B cell (primary cell): Measurements from ENCODE around the gene PLA2G2D. TPM values are rescaled to one million over a fixed set of nuclear protein-coding genes. Genes with fewer than 3 reads are reported as not detected.

Source experiments
- ATAC-seq: fragments of 200-7000 bp; cut with Tn5 transposase; one replicate; pipeline ENCODE4 v1.10.0; 2021; ENCODE audit warnings: low read depth, mild to moderate bottlenecking, moderate number of reproducible peaks, moderate library complexity
- CTCF ChIA-PET: fragments of 350-600 bp; sonication (Branson Sonifier 250); formaldehyde crosslinking; loops from one replicate; lab custom pipeline; 2021; ENCODE audit warnings: antibody characterized with exemption, inconsistent platforms; lab: Charles Lee
- POLR2A ChIA-PET: fragments of 350-600 bp; sonication (Branson Sonifier 250); formaldehyde crosslinking; loops from one replicate; lab custom pipeline; 2021; ENCODE audit warnings: antibody characterized with exemption; lab: Charles Lee
- DNase-seq: peaks from one replicate; pipeline ENCODE4 v3.0.0; 2013
- H2AFZ ChIP-seq: 2 replicates; pipeline ENCODE4 v1.6.1; 2012; ENCODE audit warnings: mild to moderate bottlenecking, low read depth, low read length; ENCODE audit not compliant: insufficient read depth, poor library complexity, severe bottlenecking
- H3K27ac ChIP-seq, 2 donors: 1 replicate in 1 of 2; 2 replicates in 1 of 2; pipeline ENCODE4 v1.5.1; 2012 to 2013; ENCODE audit warnings: low read length in 2 of 2, mild to moderate bottlenecking in 2 of 2, moderate library complexity in 1 of 2
- H3K27me3 ChIP-seq, 4 experiments: fragments of 200-600 bp in 1 of 4; sonication (generic) in 1 of 4; replicated peaks in 1 of 4; 1 replicate in 2 of 4; 2 replicates in 2 of 4; pipeline versions ENCODE4 v1.6.1 to v1.7.0; 2013 to 2016; ENCODE audit warnings: low read length in 3 of 4, mild to moderate bottlenecking in 2 of 4, mixed read lengths in 1 of 4, moderate library complexity in 1 of 4; ENCODE audit not compliant: insufficient read depth in 4 of 4, control insufficient read depth in 3 of 4; ENCODE audit errors: control extremely low read depth in 1 of 4
- H3K36me3 ChIP-seq, 2 experiments: replicated peaks in 1 of 2; 1 replicate in 1 of 2; 2 replicates in 1 of 2; pipeline versions ENCODE4 v1.6.1 to v1.7.1; 2013; ENCODE audit warnings: low read length in 1 of 2; ENCODE audit not compliant: insufficient read depth in 2 of 2, control insufficient read depth in 1 of 2; ENCODE audit errors: control extremely low read depth in 1 of 2, extremely low read depth in 1 of 2
- H3K4me1 ChIP-seq, 2 donors: fragments of 200-600 bp in 1 of 2; sonication (generic) in 1 of 2; 1 replicate in 1 of 2; 2 replicates in 1 of 2; pipeline versions ENCODE4 v1.5.1 to v1.6.1; 2013 to 2017; ENCODE audit warnings: low read length in 2 of 2; ENCODE audit not compliant: control insufficient read depth in 2 of 2, insufficient read depth in 2 of 2
- H3K4me2 ChIP-seq: replicated peaks from 2 replicates; pipeline ENCODE3; 2012; ENCODE audit warnings: mild to moderate bottlenecking, low read depth, low read length; ENCODE audit not compliant: poor library complexity, severe bottlenecking
- H3K4me3 ChIP-seq, 5 experiments: fragments of 200-600 bp in 1 of 5; sonication (generic) in 1 of 5; 1 replicate in 3 of 5; 2 replicates in 2 of 5; pipeline versions ENCODE4 v1.5.1 to v1.7.0; 2011 to 2016; ENCODE audit warnings: low read length in 4 of 5, mild to moderate bottlenecking in 4 of 5, low read depth in 2 of 5, control low read depth in 1 of 5, moderate library complexity in 1 of 5; ENCODE audit not compliant: insufficient read depth in 1 of 5; ENCODE audit errors: control extremely low read depth in 1 of 5, extremely low read depth in 1 of 5
- H3K79me2 ChIP-seq: fragments of 200-600 bp; sonication (generic); one replicate; pipeline ENCODE4 v1.6.0; 2016; ENCODE audit warnings: low read length; ENCODE audit not compliant: control insufficient read depth, insufficient read depth
- H3K9ac ChIP-seq: fragments of 200-600 bp; sonication (generic); 2 replicates; pipeline ENCODE4 v1.6.1; 2017; ENCODE audit warnings: mild to moderate bottlenecking, low read length, moderate library complexity
- H3K9me3 ChIP-seq, 3 donors: one replicate each; pipeline versions ENCODE4 v1.6.1 to v1.7.1; 2013; ENCODE audit warnings: low read length in 2 of 3; ENCODE audit not compliant: control insufficient read depth in 2 of 3, insufficient read depth in 1 of 3; ENCODE audit errors: control extremely low read depth in 1 of 3
- H4K20me1 ChIP-seq: 2 replicates; pipeline ENCODE4 v1.6.0; 2012; ENCODE audit warnings: mild to moderate bottlenecking, low read length; ENCODE audit not compliant: insufficient read depth, control insufficient read depth, poor library complexity, severe bottlenecking
- H3K27ac Mint-ChIP-seq: one replicate; pipeline ENCODE4 v1.8.0; 2021; ENCODE audit warnings: mixed read lengths
- H3K27me3 Mint-ChIP-seq: one replicate; pipeline ENCODE4 v1.8.0; 2021; ENCODE audit warnings: mixed read lengths
- H3K4me1 Mint-ChIP-seq: one replicate; pipeline ENCODE4 v1.8.0; 2021; ENCODE audit warnings: mixed read lengths
- H3K4me3 Mint-ChIP-seq: one replicate; pipeline ENCODE4 v1.8.0; 2021; ENCODE audit warnings: mixed read lengths
- H3K9me3 Mint-ChIP-seq: one replicate; pipeline ENCODE4 v1.8.0; 2022; ENCODE audit warnings: mixed read lengths; ENCODE audit not compliant: insufficient read depth
- CTCF ChIP-seq: fragments of 200-600 bp; IDR thresholded peaks from one replicate; pipeline ENCODE4 v1.8.0; 2022; ENCODE audit warnings: antibody characterized with exemption, mild to moderate bottlenecking
- EZH2 ChIP-seq: IDR thresholded peaks from 2 replicates; pipeline ENCODE4 v1.6.1; 2012; ENCODE audit warnings: borderline replicate concordance, low read depth, mild to moderate bottlenecking, moderate library complexity, low read length; ENCODE audit not compliant: insufficient read depth, poor library complexity, severe bottlenecking
- WGBS: methylation state at CpG from one replicate; pipeline ENCODE4 v1.1.5; 2013; ENCODE audit warnings: missing lambda C conversion rate; ENCODE audit not compliant: insufficient coverage; 5-methylcytosine and 5-hydroxymethylcytosine counted together
- intact Hi-C: fragments of 100-400 bp; cut with micrococcal nuclease; formaldehyde crosslinking; loops from one replicate; pipeline ENCODE4 v1.10.0; 2022
- polyA plus RNA-seq: library from polyadenylated mRNA; depleted of rRNA; stranded (reverse); fragments of >200 nt; gene quantifications from 2 replicates; pipeline ENCODE4 v1.2.3, GENCODE V29; 2012
- total RNA-seq, 2 donors: library from RNA; stranded (reverse); fragments of 120-200 nt in 1 of 2; gene quantifications; 1 replicate in 1 of 2; 2 replicates in 1 of 2; pipeline versions ENCODE4 v1.2.3 to v1.2.4, GENCODE V29; 2013 to 2022

Gene PLA2G2D
- total and polyA plus RNA-seq, 2 donors (not counting 1 experiment from before 2014, with no cell fraction given) = 2.3 to 2.8 TPM

GRCh38 chr1:20158358-20159070, 39.2 kb upstream of the PLA2G2D start:
- H3K27ac ChIP-seq = no peak overlapping the region
- H3K36me3 ChIP-seq = no peaks in the 10 kb centered on the region
- no peak for DNase-seq
- H4K20me1 ChIP-seq = no peaks in the 10 kb centered on the region
- H3K9me3 ChIP-seq = peaks cover 0 to 68% (median 39%) of the 10 kb centered on the region in 3 donors
- WGBS = 88% methylated on average over 2 of the region's 7 CpGs
- ATAC-seq = no peak
- H3K4me1 ChIP-seq = peaks cover 0 to 5% of the 10 kb centered on the region in 2 donors
- H3K4me3 ChIP-seq = no peak overlapping the region
- H3K79me2 ChIP-seq = no peaks in the 10 kb centered on the region
- peaks cover 21% of the 10 kb centered on the region for H3K9me3 Mint-ChIP-seq
- H3K4me1 Mint-ChIP-seq = peaks cover 11% of the 10 kb centered on the region
- no peak overlapping the region for H3K27ac Mint-ChIP-seq
- H3K4me3 Mint-ChIP-seq = no peak overlapping the region
- CTCF ChIA-PET = interaction anchor here (0.7 to 2.2 kb wide), 3 partner anchors 37 to 242 kb away, joined by 4 to 13 read pairs (median 4); no protein-coding TSS in a partner anchor
- H3K4me2 ChIP-seq = no peak overlapping the region
- H3K27me3 Mint-ChIP-seq = no peaks in the 10 kb centered on the region
- H3K9ac ChIP-seq = no peak overlapping the region
- no peak overlapping the region for H2AFZ ChIP-seq
- intact Hi-C loops = no loop called here
- TF ChIP-seq EZH2 = no peak
- no peak for TF ChIP-seq CTCF
- POLR2A ChIA-PET = no interaction called here
- H3K27me3 ChIP-seq = no peaks in the 10 kb centered on the region

GRCh38 chr1:20154301-20154831, 35.0 kb upstream of the PLA2G2D start:
- peak overlapping the region; percentile 37 for H2AFZ ChIP-seq
- no peak for TF ChIP-seq EZH2
- TF ChIP-seq CTCF = no peak
- DNase-seq (no peak), ATAC-seq (no peak)
- peaks cover 0 to 27% (median 15%) of the 10 kb centered on the region in 3 donors for H3K9me3 ChIP-seq
- H3K4me1 Mint-ChIP-seq = peaks cover 20% of the 10 kb centered on the region
- no peak overlapping the region for H3K4me3 Mint-ChIP-seq
- H3K4me2 ChIP-seq = no peak overlapping the region
- H3K27me3 Mint-ChIP-seq = no peaks in the 10 kb centered on the region
- H3K27ac ChIP-seq = no peak overlapping the region
- no peaks in the 10 kb centered on the region for H4K20me1 ChIP-seq
- ChIA-PET CTCF (interaction anchor here (1.2 to 6.4 kb wide), 7 partner anchors 9 to 236 kb away, joined by 6 to 126 read pairs (median 58); no protein-coding TSS in a partner anchor), POLR2A (no interaction called here)
- no peak overlapping the region for H3K9ac ChIP-seq
- WGBS = 96% methylated on average over 15 of the region's 18 CpGs
- intact Hi-C loops = no loop called here
- no peaks in the 10 kb centered on the region for H3K36me3 ChIP-seq
- peaks cover 8% of the 10 kb centered on the region for H3K9me3 Mint-ChIP-seq
- H3K4me3 ChIP-seq = no peak overlapping the region
- H3K27ac Mint-ChIP-seq = peak overlapping the region; percentile 42
- peaks cover 5 to 15% of the 10 kb centered on the region in 2 donors for H3K4me1 ChIP-seq
- H3K79me2 ChIP-seq = no peaks in the 10 kb centered on the region
- no peaks in the 10 kb centered on the region for H3K27me3 ChIP-seq
